ENCODE results near the gene C11orf65. TPM values are rescaled to one million over a fixed set of nuclear protein-coding genes. Genes with fewer than 3 reads are reported as not detected.

Gene C11orf65
- total RNA-seq, 1 donor from 2014 or later: 0.35 TPM

DNA sequence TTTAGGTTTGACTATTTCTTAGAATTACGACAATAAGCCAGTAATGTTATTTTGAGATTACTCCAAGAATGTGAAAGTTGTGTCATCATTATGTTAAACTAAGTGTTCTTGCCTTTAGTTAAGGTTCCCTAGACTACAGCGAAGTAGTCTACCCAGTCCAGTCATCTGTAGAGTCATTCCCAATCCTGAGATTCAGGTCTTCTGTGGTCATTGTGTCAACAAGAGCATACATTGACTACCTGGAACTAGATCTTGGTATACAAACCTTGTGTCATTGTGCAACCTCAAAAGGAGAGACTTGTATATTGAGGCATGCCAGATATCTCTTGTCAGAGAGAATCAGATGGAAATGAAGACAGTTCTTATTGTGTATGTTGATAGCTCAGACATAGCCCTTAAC, 128.6 kb downstream of the C11orf65 start:
- Mint-ChIP-seq H3K4me1 (ENCODE audit: unreplicated experiment) (no peaks in the 10 kb centered on the region), H3K9me3 (ENCODE audit: unreplicated experiment) (no peaks in the 10 kb centered on the region), H3K27me3 (ENCODE audit: unreplicated experiment) (no peaks in the 10 kb centered on the region), H3K4me3 (ENCODE audit: unreplicated experiment) (no peak overlapping the region), H3K36me3 (ENCODE audit: unreplicated experiment) (peaks cover 25% of the 10 kb centered on the region), H3K27ac (ENCODE audit: unreplicated experiment) (no peak overlapping the region)
- TF ChIP-seq, protein P1, sequence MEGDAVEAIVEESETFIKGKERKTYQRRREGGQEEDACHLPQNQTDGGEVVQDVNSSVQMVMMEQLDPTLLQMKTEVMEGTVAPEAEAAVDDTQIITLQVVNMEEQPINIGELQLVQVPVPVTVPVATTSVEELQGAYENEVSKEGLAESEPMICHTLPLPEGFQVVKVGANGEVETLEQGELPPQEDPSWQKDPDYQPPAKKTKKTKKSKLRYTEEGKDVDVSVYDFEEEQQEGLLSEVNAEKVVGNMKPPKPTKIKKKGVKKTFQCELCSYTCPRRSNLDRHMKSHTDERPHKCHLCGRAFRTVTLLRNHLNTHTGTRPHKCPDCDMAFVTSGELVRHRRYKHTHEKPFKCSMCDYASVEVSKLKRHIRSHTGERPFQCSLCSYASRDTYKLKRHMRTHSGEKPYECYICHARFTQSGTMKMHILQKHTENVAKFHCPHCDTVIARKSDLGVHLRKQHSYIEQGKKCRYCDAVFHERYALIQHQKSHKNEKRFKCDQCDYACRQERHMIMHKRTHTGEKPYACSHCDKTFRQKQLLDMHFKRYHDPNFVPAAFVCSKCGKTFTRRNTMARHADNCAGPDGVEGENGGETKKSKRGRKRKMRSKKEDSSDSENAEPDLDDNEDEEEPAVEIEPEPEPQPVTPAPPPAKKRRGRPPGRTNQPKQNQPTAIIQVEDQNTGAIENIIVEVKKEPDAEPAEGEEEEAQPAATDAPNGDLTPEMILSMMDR (IDR thresholded peaks at IDR 0.05): no peak
- DNase-seq (ENCODE audit: extremely low spot score, unreplicated experiment): no peak

DNA sequence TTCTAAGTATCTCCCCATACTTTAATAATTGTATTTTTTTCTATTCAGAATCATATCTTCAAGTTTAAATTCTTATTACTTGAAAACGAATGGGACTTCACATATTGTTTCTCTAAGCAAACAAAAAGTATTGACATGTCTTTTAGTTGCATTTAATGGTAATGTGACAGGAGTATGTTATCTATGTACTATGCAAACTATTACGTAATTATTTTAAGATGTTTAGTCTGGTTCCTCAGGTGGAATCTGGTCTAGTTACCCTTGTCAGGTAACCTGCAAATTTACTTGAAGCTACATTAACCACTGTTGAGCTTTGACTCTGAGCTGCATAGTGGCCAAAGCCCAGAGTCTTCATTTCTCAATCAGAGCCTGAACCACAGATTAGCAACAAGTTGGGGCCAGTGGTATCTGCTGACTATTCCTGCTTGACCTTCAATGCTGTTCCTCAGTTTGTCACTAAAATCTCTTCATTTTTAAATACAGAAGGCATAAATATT, 133.9 kb downstream of the C11orf65 start:
- TF ChIP-seq, protein P1 (IDR thresholded peaks at IDR 0.05): no peak
- H3K4me3 Mint-ChIP-seq (ENCODE audit: unreplicated experiment): no peak overlapping the region
- H3K9me3 Mint-ChIP-seq (ENCODE audit: unreplicated experiment): no peaks in the 10 kb centered on the region
- no peak overlapping the region for H3K27ac Mint-ChIP-seq (ENCODE audit: unreplicated experiment)
- H3K27me3 Mint-ChIP-seq (ENCODE audit: unreplicated experiment): no peaks in the 10 kb centered on the region
- no peak for DNase-seq (ENCODE audit: extremely low spot score, unreplicated experiment)
- H3K4me1 Mint-ChIP-seq (ENCODE audit: unreplicated experiment): no peaks in the 10 kb centered on the region
- peaks cover 51% of the 10 kb centered on the region for H3K36me3 Mint-ChIP-seq (ENCODE audit: unreplicated experiment)

Other genes starting within 250 kb of the C11orf65 start
- gene NPAT, start 244.9 kb downstream of the C11orf65 start, total RNA-seq: 15.8 and 16.5 TPM in 2 replicates
- 72.1 and 79.6 TPM in 2 replicates for gene ATM, start 244.5 kb downstream of the C11orf65 start, total RNA-seq
- 45.2 and 50.7 TPM in 2 replicates for gene POGLUT3, start 30.9 kb upstream of the C11orf65 start, total RNA-seq
- gene EXPH5, start 126.2 kb upstream of the C11orf65 start, total RNA-seq: 0.59 and 1.5 TPM in 2 replicates
- gene DDX10, start 197.5 kb upstream of the C11orf65 start, total RNA-seq: 34.6 and 34.9 TPM in 2 replicates

Measured in osteocyte (in vitro differentiated cells).